H1 (cell line): ENCODE results near the gene YIF1B.

Source experiments
- CHD2 ChIP-seq: IDR thresholded peaks from 2 replicates; pipeline ENCODE4 v1.6.1; 2012; ENCODE audit warnings: low read length, improper control_type of control experiment
- HDAC6 ChIP-seq: IDR thresholded peaks from one replicate; pipeline ENCODE4 v1.7.1; 2012; ENCODE audit warnings: low read depth, mild to moderate bottlenecking, inconsistent platforms, low read length, moderate library complexity
- KDM5A ChIP-seq: fragments of 200-600 bp; IDR thresholded peaks from 2 replicates; pipeline ENCODE4 v1.7.1; 2012; ENCODE audit warnings: mild to moderate bottlenecking, low read length, inconsistent platforms, mixed read lengths
- POLR2A ChIP-seq, 2 experiments: IDR thresholded peaks; 1 replicate in 1 of 2; 2 replicates in 1 of 2; pipeline ENCODE4 v1.6.1; 2011; ENCODE audit warnings: low read depth in 2 of 2, low read length in 2 of 2, mild to moderate bottlenecking in 2 of 2; ENCODE audit errors: control extremely low read depth in 1 of 2
- SP2 ChIP-seq: IDR thresholded peaks from 2 replicates; pipeline ENCODE4 v1.6.1; 2012; ENCODE audit warnings: mild to moderate bottlenecking, low read length, inconsistent platforms
- SRF ChIP-seq: IDR thresholded peaks from 2 replicates; pipeline ENCODE4 v1.6.1; 2011; ENCODE audit warnings: mild to moderate bottlenecking, low read depth, low read length, moderate library complexity
- TF ChIP-seq, protein P1 (sequence below), 3 experiments: IDR thresholded peaks; 1 replicate in 2 of 3; 2 replicates in 1 of 3; pipeline versions ENCODE4 v1.5.1 to v1.6.1; 2011; ENCODE audit warnings: low read length in 3 of 3, mild to moderate bottlenecking in 3 of 3, inconsistent platforms in 2 of 3, low read depth in 1 of 3, moderate library complexity in 1 of 3; ENCODE audit not compliant: insufficient read depth in 1 of 3; ENCODE audit errors: control extremely low read depth in 1 of 3
- TF ChIP-seq, protein P2 (sequence below): IDR thresholded peaks from 2 replicates; pipeline ENCODE4 v1.6.1; 2011; ENCODE audit warnings: low read length, improper control_type of control experiment
- TF ChIP-seq, protein P3 (sequence below): IDR thresholded peaks from 2 replicates; pipeline ENCODE4 v1.6.1; 2012; ENCODE audit warnings: inconsistent platforms

DNA sequence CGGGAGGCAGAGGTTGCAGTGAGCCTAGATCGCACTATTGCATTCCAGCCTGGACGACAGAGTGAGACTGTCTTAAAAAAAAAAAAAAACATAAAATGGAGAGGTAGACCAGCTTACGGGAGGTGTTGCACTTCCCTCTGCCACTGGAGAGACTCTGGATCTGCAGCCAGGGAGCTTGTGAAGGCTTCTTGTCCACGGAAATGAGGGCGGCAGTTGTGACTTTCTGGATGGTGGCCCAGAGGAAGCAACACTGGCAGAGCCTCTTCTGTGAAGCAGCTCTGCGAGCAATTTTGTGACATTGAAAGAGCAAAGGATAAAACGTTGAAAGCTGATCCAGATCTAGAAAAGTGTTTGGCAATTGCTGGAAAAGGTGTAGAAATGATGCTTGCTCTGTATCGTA, 41.0 kb downstream of the YIF1B start:
- no peak for TF ChIP-seq CHD2
- no peak for TF ChIP-seq POLR2A (IDR thresholded peaks at IDR 0.05; ENCODE audit: control extremely low read depth in 1 of 2, low read depth in 2 of 2, low read length in 2 of 2)
- no peak for TF ChIP-seq SRF
- TF ChIP-seq SP2: no peak
- no peak for TF ChIP-seq KDM5A
- TF ChIP-seq, protein P1, sequence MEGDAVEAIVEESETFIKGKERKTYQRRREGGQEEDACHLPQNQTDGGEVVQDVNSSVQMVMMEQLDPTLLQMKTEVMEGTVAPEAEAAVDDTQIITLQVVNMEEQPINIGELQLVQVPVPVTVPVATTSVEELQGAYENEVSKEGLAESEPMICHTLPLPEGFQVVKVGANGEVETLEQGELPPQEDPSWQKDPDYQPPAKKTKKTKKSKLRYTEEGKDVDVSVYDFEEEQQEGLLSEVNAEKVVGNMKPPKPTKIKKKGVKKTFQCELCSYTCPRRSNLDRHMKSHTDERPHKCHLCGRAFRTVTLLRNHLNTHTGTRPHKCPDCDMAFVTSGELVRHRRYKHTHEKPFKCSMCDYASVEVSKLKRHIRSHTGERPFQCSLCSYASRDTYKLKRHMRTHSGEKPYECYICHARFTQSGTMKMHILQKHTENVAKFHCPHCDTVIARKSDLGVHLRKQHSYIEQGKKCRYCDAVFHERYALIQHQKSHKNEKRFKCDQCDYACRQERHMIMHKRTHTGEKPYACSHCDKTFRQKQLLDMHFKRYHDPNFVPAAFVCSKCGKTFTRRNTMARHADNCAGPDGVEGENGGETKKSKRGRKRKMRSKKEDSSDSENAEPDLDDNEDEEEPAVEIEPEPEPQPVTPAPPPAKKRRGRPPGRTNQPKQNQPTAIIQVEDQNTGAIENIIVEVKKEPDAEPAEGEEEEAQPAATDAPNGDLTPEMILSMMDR (IDR thresholded peaks at IDR 0.05; ENCODE audit: control extremely low read depth in 1 of 3, insufficient read depth in 1 of 3, low read depth in 1 of 3, low read length in 3 of 3): no peak
- TF ChIP-seq HDAC6: no peak
- TF ChIP-seq, protein P2, sequence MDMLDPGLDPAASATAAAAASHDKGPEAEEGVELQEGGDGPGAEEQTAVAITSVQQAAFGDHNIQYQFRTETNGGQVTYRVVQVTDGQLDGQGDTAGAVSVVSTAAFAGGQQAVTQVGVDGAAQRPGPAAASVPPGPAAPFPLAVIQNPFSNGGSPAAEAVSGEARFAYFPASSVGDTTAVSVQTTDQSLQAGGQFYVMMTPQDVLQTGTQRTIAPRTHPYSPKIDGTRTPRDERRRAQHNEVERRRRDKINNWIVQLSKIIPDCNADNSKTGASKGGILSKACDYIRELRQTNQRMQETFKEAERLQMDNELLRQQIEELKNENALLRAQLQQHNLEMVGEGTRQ: no peak
- TF ChIP-seq, protein P3, sequence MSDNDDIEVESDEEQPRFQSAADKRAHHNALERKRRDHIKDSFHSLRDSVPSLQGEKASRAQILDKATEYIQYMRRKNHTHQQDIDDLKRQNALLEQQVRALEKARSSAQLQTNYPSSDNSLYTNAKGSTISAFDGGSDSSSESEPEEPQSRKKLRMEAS: no peak
